HG03103 (cell line): ENCODE data around the gene PEAK1.

Experiments
- ATAC-seq: cut with Tn5 transposase; IDR thresholded peaks from one replicate; pipeline ENCODE4 v1.9.1; 2021; ENCODE audit warnings: low read depth; ENCODE audit not compliant: unreplicated experiment

PEAK1 gene

GRCh38 chr15:77369168-77369567, 50.7 kb downstream of the PEAK1 start:
- no peak for ATAC-seq

GRCh38 chr15:77367631-77368030, 52.3 kb downstream of the PEAK1 start:
- ATAC-seq: no peak

GRCh38 chr15:77361456-77361855, 58.4 kb downstream of the PEAK1 start:
- ATAC-seq: no peak

- no peak for ATAC-seq
Observed at GRCh38 chr15:77358545-77359240, 61.2 kb downstream of the PEAK1 start.

- no peak for ATAC-seq
Observed at GRCh38 chr15:77356305-77356704, 63.6 kb downstream of the PEAK1 start.

GRCh38 chr15:77355321-77355720, 64.6 kb downstream of the PEAK1 start:
- ATAC-seq: no peak

- no peak for ATAC-seq
Observed at GRCh38 chr15:77354063-77354462, 65.8 kb downstream of the PEAK1 start.

- no peak for ATAC-seq
Observed at GRCh38 chr15:77352887-77353286, 67.0 kb downstream of the PEAK1 start.

- no peak for ATAC-seq
Observed at GRCh38 chr15:77350792-77351191, 69.1 kb downstream of the PEAK1 start.

GRCh38 chr15:77349666-77350065, 70.2 kb downstream of the PEAK1 start:
- no peak for ATAC-seq

GRCh38 chr15:77348511-77348910, 71.4 kb downstream of the PEAK1 start:
- ATAC-seq: no peak

GRCh38 chr15:77347197-77347596, 72.7 kb downstream of the PEAK1 start:
- no peak for ATAC-seq

- no peak for ATAC-seq
Observed at GRCh38 chr15:77346245-77347036, 73.5 kb downstream of the PEAK1 start.

GRCh38 chr15:77342807-77343206, 77.1 kb downstream of the PEAK1 start:
- no peak for ATAC-seq

GRCh38 chr15:77340245-77340644, 79.7 kb downstream of the PEAK1 start:
- no peak for ATAC-seq

GRCh38 chr15:77336006-77336405, 83.9 kb downstream of the PEAK1 start:
- no peak for ATAC-seq

GRCh38 chr15:77335298-77335697, 84.6 kb downstream of the PEAK1 start:
- ATAC-seq: no peak

- no peak for ATAC-seq
Observed at GRCh38 chr15:77333166-77333565, 86.7 kb downstream of the PEAK1 start.

GRCh38 chr15:77329202-77329601, 90.7 kb downstream of the PEAK1 start:
- no peak for ATAC-seq

- ATAC-seq: no peak
Observed at GRCh38 chr15:77327844-77328529, 91.9 kb downstream of the PEAK1 start.

GRCh38 chr15:77327168-77327567, 92.7 kb downstream of the PEAK1 start:
- ATAC-seq: no peak
